Bronchial epithelial cell (primary cell): ENCODE data around the gene MAPT. TPM values are rescaled to one million over a fixed set of nuclear protein-coding genes. Genes with fewer than 3 reads are reported as not detected.

Source experiments
- DNase-seq: peaks from one replicate; pipeline ENCODE4 v3.0.0-alpha.2; 2010; ENCODE audit warnings: low read depth
- FAIRE-seq: peaks from 2 replicates; lab custom pipeline; 2011; peaks lifted over from hg19 to GRCh38; lab: Jason Lieb, UNC
- H3K27me3 ChIP-seq: 2 replicates; pipeline ENCODE4 v1.5.1; 2011; ENCODE audit warnings: low read length; ENCODE audit not compliant: control insufficient read depth, insufficient read depth
- H3K36me3 ChIP-seq: 2 replicates; pipeline ENCODE4 v1.5.1; 2011; ENCODE audit warnings: low read length; ENCODE audit not compliant: control insufficient read depth, insufficient read depth
- H3K4me3 ChIP-seq: 2 replicates; pipeline ENCODE4 v1.5.1; 2011; ENCODE audit warnings: mild to moderate bottlenecking, low read depth, low read length, control low read depth
- CTCF ChIP-seq: IDR thresholded peaks from 2 replicates; pipeline ENCODE4 v1.5.1; 2011; ENCODE audit warnings: mild to moderate bottlenecking, moderate library complexity, low read length, control low read depth, inconsistent platforms; ENCODE audit not compliant: insufficient read depth, severe bottlenecking
- total RNA-seq: library from RNA; depleted of rRNA; stranded (reverse); fragments of >200 nt; gene quantifications from 2 replicates; pipeline ENCODE4 v1.2.1, GENCODE V29; 2014

Gene MAPT
- total RNA-seq, 1 donor from 2014 or later = 0.26 TPM

- no peak for TF ChIP-seq CTCF
- Histone ChIP-seq H3K36me3 (no peaks in the 10 kb centered on the region), H3K27me3 (peaks cover 2% of the 10 kb centered on the region), H3K4me3 (no peak overlapping the region)
- peak; percentile 27 for DNase-seq
- FAIRE-seq = no peak
Measured at GRCh38 chr17:45976755-45977505, 82.6 kb downstream of the MAPT start.

- peaks cover 1% of the 10 kb centered on the region for H3K27me3 ChIP-seq
- no peak for FAIRE-seq
- no peak for DNase-seq
- no peaks in the 10 kb centered on the region for H3K36me3 ChIP-seq
- TF ChIP-seq CTCF = no peak
- no peak overlapping the region for H3K4me3 ChIP-seq
Measured at GRCh38 chr17:45977506-45977824, 83.1 kb downstream of the MAPT start.

GRCh38 chr17:45977976-45978626, 83.7 kb downstream of the MAPT start:
- DNase-seq (no peak), FAIRE-seq (peak; percentile 66)
- no peaks in the 10 kb centered on the region for H3K36me3 ChIP-seq
- TF ChIP-seq CTCF = no peak
- no peak overlapping the region for H3K4me3 ChIP-seq
- no peaks in the 10 kb centered on the region for H3K27me3 ChIP-seq

- no peak for FAIRE-seq
- Histone ChIP-seq H3K36me3 (no peaks in the 10 kb centered on the region), H3K4me3 (no peak overlapping the region), H3K27me3 (no peaks in the 10 kb centered on the region)
- TF ChIP-seq CTCF = no peak
- DNase-seq = no peak
Measured at GRCh38 chr17:45979137-45979536, 84.8 kb downstream of the MAPT start.

DNA sequence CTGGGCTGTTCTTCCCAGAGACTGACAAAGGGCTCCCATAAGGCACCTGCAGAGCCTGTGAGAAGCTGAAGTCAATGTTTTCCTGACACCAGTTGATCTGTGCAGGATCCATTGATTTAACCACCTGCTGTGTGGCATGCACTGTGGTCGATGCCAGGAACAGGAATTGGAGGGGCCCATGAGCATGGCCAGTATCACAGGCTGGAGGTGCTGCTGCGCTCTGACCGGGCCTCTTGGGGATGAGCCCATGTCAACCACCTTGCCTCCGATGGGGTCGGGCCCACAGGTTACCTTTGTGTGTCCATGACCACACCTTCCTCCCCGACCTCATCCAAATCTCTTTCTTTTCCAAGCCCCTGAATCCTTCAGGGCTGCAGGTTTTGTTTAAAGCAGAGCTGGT, 86.5 kb downstream of the MAPT start:
- no peak for FAIRE-seq
- TF ChIP-seq CTCF = no peak
- no peaks in the 10 kb centered on the region for H3K27me3 ChIP-seq
- no peaks in the 10 kb centered on the region for H3K36me3 ChIP-seq
- no peak overlapping the region for H3K4me3 ChIP-seq
- DNase-seq = no peak
